GM23338 (cell line): ENCODE measurements around the gene RASIP1. TPM values are rescaled to one million over a fixed set of nuclear protein-coding genes. Genes with fewer than 3 reads are reported as not detected.

Experiments
- ATAC-seq: fragments of 200-7000 bp; cut with Tn5 transposase; 3 replicates; pipeline ENCODE4 v1.9.1; 2020
- DNase-seq: peaks from one replicate; pipeline ENCODE4 v3.0.0-alpha.2; 2015; ENCODE audit warnings: low spot score
- H2AFZ ChIP-seq: fragments of 200-600 bp; sonication (generic); 2 replicates; pipeline ENCODE4 v1.8.0; 2016; ENCODE audit warnings: antibody characterized with exemption, mild to moderate bottlenecking, moderate library complexity
- H3F3A ChIP-seq: fragments of 200-600 bp; sonication (generic); replicated peaks from 2 replicates; pipeline ENCODE4 v1.8.0; 2017; ENCODE audit warnings: antibody characterized with exemption, mixed run types, low read depth
- H3K27ac ChIP-seq: fragments of 200-600 bp; sonication (generic); 2 replicates; pipeline ENCODE4 v1.6.1; 2016; ENCODE audit warnings: low read depth
- H3K27me3 ChIP-seq: fragments of 200-600 bp; sonication (generic); 2 replicates; pipeline ENCODE4 v1.8.0; 2016; ENCODE audit warnings: mild to moderate bottlenecking, mixed run types, moderate library complexity; ENCODE audit not compliant: insufficient read depth
- H3K36me3 ChIP-seq: fragments of 200-600 bp; sonication (generic); 2 replicates; pipeline ENCODE4 v1.8.0; 2016; ENCODE audit warnings: mild to moderate bottlenecking; ENCODE audit not compliant: insufficient read depth
- H3K4me1 ChIP-seq: fragments of 200-600 bp; sonication (generic); 2 replicates; pipeline ENCODE4 v1.8.0; 2016; ENCODE audit warnings: mild to moderate bottlenecking, moderate library complexity; ENCODE audit not compliant: insufficient read depth
- H3K4me2 ChIP-seq: fragments of 200-600 bp; sonication (generic); 2 replicates; pipeline ENCODE4 v1.7.1; 2017; ENCODE audit warnings: mixed run types
- H3K4me3 ChIP-seq: fragments of 200-600 bp; sonication (generic); 2 replicates; pipeline ENCODE4 v1.6.1; 2016; ENCODE audit warnings: mixed run types
- H3K79me2 ChIP-seq: fragments of 200-600 bp; sonication (generic); replicated peaks from 2 replicates; pipeline ENCODE4 v1.8.0; 2017; ENCODE audit warnings: mild to moderate bottlenecking; ENCODE audit not compliant: insufficient read depth
- H3K9me2 ChIP-seq: fragments of 200-600 bp; sonication (generic); 2 replicates; pipeline ENCODE4 v1.8.0; 2017; ENCODE audit not compliant: insufficient read depth
- H4K20me1 ChIP-seq: fragments of 200-600 bp; sonication (generic); replicated peaks from 2 replicates; pipeline ENCODE4 v1.8.0; 2017; ENCODE audit warnings: mild to moderate bottlenecking; ENCODE audit not compliant: insufficient read depth
- H3K27ac Mint-ChIP-seq: 2 replicates; pipeline ENCODE4 v1.8.0; 2020; ENCODE audit warnings: inconsistent platforms, mild to moderate bottlenecking, moderate library complexity, mixed read lengths
- H3K27me3 Mint-ChIP-seq: 3 replicates; pipeline ENCODE4 v1.8.0; 2022; ENCODE audit warnings: low read depth, mild to moderate bottlenecking, moderate library complexity, mixed read lengths, inconsistent platforms; ENCODE audit not compliant: insufficient read depth, poor library complexity
- H3K36me3 Mint-ChIP-seq: 3 replicates; pipeline ENCODE4 v1.8.0; 2021; ENCODE audit warnings: low read depth, mild to moderate bottlenecking, inconsistent platforms, moderate library complexity, mixed read lengths
- H3K4me1 Mint-ChIP-seq: 3 replicates; pipeline ENCODE4 v1.8.0; 2020; ENCODE audit warnings: mild to moderate bottlenecking, inconsistent platforms, mixed read lengths
- H3K4me3 Mint-ChIP-seq: 3 replicates; pipeline ENCODE4 v1.8.0; 2021; ENCODE audit warnings: moderate library complexity, mild to moderate bottlenecking, inconsistent platforms, mixed read lengths
- H3K9me3 Mint-ChIP-seq: 3 replicates; pipeline ENCODE4 v1.8.0; 2020; ENCODE audit warnings: moderate library complexity, mild to moderate bottlenecking, inconsistent platforms, mixed read lengths
- CREB1 ChIP-seq: fragments of 250-450 bp; sonication (Bioruptor Pico); IDR thresholded peaks from 2 replicates; pipeline ENCODE4 v1.5.0; 2020; ENCODE audit warnings: low read depth, mild to moderate bottlenecking, moderate library complexity
- NANOG ChIP-seq: IDR thresholded peaks from 2 replicates; pipeline ENCODE4 v1.6.1; 2016; ENCODE audit warnings: antibody characterized with exemption, borderline replicate concordance
- POLR2AphosphoS5 ChIP-seq: IDR thresholded peaks from 2 replicates; pipeline ENCODE4 v1.6.1; 2016; ENCODE audit warnings: antibody characterized with exemption, low read depth
- STAT1 ChIP-seq: IDR thresholded peaks from one replicate; pipeline ENCODE4 v1.6.1; 2016; ENCODE audit warnings: antibody characterized with exemption; ENCODE audit not compliant: unreplicated experiment
- ZNF114 ChIP-seq: fragments of 250-450 bp; sonication (Bioruptor Pico); IDR thresholded peaks from 2 replicates; pipeline ENCODE4 v1.5.0; 2020; ENCODE audit warnings: mild to moderate bottlenecking, moderate library complexity
- ZNF331 ChIP-seq: fragments of 250-450 bp; sonication (Bioruptor Pico); IDR thresholded peaks from 2 replicates; pipeline ENCODE4 v1.5.0; 2020; ENCODE audit warnings: low read depth, mild to moderate bottlenecking, moderate library complexity
- polyA plus RNA-seq: library from polyadenylated mRNA; unstranded; fragments of >200 nt; fragmentation: Nextera tagmentation; extraction: Ambion mirVana; gene quantifications from 2 replicates; pipeline ENCODE4 v1.2.1, GENCODE V29; 2016
- total RNA-seq: library from RNA; depleted of rRNA; stranded (reverse); fragments of >200 nt; shearing (Covaris generic); gene quantifications from 2 replicates; pipeline ENCODE4 v1.2.3, GENCODE V29; 2014
- TF ChIP-seq, protein P1 (sequence below): fragments of 250-450 bp; sonication (Bioruptor Pico); IDR thresholded peaks from 2 replicates; pipeline ENCODE4 v1.5.0; 2020; ENCODE audit warnings: mild to moderate bottlenecking, moderate library complexity
- TF ChIP-seq, protein P2 (sequence below): IDR thresholded peaks from 2 replicates; pipeline ENCODE4 v1.6.1; 2016; ENCODE audit warnings: antibody characterized with exemption

The RASIP1 gene
- total and polyA plus RNA-seq, 2 experiments from 2014 or later: 9.2 to 14.8 TPM

DNA sequence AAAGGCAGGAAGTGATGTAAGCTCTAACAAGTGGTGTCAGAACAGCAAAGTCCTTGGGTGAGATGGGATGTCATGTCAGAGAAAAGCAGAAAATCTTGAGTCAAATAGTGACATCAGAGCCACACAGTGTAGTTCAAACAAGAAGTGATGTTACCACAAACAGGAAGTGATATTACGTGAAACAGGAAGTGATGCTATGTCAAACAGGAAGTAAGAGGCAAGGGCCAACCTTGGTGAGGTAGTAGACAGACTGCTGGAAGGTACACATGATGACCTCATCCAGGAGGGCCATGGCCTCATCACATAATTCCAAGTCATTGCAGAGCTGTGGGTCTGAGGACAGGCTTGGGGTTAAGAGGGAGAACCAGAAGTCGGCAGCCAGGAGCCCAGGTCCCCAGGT, 13.9 kb downstream of the RASIP1 start (continued):
- TF ChIP-seq, protein P1, sequence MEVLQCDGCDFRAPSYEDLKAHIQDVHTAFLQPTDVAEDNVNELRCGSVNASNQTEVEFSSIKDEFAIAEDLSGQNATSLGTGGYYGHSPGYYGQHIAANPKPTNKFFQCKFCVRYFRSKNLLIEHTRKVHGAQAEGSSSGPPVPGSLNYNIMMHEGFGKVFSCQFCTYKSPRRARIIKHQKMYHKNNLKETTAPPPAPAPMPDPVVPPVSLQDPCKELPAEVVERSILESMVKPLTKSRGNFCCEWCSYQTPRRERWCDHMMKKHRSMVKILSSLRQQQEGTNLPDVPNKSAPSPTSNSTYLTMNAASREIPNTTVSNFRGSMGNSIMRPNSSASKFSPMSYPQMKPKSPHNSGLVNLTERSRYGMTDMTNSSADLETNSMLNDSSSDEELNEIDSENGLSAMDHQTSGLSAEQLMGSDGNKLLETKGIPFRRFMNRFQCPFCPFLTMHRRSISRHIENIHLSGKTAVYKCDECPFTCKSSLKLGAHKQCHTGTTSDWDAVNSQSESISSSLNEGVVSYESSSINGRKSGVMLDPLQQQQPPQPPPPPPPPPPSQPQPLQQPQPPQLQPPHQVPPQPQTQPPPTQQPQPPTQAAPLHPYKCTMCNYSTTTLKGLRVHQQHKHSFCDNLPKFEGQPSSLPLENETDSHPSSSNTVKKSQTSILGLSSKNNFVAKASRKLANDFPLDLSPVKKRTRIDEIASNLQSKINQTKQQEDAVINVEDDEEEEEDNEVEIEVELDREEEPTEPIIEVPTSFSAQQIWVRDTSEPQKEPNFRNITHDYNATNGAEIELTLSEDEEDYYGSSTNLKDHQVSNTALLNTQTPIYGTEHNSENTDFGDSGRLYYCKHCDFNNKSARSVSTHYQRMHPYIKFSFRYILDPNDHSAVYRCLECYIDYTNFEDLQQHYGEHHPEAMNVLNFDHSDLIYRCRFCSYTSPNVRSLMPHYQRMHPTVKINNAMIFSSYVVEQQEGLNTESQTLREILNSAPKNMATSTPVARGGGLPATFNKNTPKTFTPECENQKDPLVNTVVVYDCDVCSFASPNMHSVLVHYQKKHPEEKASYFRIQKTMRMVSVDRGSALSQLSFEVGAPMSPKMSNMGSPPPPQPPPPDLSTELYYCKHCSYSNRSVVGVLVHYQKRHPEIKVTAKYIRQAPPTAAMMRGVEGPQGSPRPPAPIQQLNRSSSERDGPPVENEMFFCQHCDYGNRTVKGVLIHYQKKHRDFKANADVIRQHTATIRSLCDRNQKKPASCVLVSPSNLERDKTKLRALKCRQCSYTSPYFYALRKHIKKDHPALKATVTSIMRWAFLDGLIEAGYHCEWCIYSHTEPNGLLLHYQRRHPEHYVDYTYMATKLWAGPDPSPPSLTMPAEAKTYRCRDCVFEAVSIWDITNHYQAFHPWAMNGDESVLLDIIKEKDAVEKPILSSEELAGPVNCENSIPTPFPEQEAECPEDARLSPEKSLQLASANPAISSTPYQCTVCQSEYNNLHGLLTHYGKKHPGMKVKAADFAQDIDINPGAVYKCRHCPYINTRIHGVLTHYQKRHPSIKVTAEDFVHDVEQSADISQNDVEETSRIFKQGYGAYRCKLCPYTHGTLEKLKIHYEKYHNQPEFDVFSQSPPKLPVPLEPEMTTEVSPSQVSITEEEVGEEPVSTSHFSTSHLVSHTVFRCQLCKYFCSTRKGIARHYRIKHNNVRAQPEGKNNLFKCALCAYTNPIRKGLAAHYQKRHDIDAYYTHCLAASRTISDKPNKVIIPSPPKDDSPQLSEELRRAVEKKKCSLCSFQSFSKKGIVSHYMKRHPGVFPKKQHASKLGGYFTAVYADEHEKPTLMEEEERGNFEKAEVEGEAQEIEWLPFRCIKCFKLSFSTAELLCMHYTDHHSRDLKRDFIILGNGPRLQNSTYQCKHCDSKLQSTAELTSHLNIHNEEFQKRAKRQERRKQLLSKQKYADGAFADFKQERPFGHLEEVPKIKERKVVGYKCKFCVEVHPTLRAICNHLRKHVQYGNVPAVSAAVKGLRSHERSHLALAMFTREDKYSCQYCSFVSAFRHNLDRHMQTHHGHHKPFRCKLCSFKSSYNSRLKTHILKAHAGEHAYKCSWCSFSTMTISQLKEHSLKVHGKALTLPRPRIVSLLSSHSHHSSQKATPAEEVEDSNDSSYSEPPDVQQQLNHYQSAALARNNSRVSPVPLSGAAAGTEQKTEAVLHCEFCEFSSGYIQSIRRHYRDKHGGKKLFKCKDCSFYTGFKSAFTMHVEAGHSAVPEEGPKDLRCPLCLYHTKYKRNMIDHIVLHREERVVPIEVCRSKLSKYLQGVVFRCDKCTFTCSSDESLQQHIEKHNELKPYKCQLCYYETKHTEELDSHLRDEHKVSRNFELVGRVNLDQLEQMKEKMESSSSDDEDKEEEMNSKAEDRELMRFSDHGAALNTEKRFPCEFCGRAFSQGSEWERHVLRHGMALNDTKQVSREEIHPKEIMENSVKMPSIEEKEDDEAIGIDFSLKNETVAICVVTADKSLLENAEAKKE (CRISPR knock-in tag): no peak
- TF ChIP-seq ZNF114 (no peak), POLR2AphosphoS5 (no peak), NANOG (no peak), ZNF331 (CRISPR knock-in tag) (no peak), STAT1 (no peak), CREB1 (CRISPR knock-in tag) (no peak; the same call in 1 of the 2 replicates)

DNA sequence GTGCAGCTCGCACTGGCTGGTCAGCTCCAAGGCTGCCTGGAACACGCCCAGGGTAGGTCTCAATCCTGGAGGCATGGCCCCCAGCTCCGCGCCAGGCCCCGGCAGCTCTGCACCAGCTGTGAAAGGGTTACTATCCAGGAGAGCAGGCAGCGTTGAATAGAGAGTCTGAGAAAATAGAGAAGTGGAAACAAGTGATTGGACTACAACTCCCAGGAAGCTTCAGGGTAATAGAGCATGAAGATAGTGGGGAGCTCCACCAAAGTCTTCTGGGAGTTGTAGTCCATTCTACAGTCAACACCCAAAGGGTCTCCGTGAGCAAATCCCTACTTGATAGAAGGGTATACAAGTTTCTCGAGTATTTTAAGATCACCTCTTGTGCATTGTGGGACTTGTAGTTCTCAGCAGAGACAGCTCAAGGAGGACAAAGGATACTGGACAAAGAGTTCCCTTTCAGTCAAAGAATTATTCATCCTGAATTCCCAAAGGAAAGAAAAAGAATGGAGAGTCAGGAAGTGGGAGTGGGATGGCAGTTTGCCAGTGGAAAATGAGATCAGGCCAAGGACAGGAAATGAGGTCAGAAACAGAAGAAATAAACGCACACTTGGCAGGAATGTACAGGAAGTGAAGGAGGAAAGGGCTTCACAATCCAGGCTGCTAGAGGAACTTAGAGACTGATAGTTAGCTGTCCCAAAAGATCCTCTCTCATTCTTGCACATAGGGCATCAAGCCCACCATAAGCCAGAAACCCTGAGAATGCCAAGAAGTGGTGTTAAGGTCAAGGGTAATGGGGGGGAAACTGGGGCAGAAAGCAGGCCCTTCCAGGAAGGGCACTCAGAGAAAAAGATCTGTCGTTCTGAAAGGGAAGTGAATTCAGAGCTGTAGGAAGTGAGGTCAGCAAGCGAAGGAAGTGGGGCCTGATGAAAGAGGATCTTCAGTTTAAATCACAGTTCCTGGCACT, 15.3 kb downstream of the RASIP1 start:
- H3K4me3 Mint-ChIP-seq: no peak overlapping the region; the same call in 2 of the 3 replicates
- no peaks in the 10 kb centered on the region for H3K9me2 ChIP-seq
- ATAC-seq (peak; percentile 39), DNase-seq (peak; percentile 92)
- TF ChIP-seq, protein P2, sequence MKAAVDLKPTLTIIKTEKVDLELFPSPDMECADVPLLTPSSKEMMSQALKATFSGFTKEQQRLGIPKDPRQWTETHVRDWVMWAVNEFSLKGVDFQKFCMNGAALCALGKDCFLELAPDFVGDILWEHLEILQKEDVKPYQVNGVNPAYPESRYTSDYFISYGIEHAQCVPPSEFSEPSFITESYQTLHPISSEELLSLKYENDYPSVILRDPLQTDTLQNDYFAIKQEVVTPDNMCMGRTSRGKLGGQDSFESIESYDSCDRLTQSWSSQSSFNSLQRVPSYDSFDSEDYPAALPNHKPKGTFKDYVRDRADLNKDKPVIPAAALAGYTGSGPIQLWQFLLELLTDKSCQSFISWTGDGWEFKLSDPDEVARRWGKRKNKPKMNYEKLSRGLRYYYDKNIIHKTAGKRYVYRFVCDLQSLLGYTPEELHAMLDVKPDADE: peak; percentile 96
- no peak for TF ChIP-seq CREB1 (CRISPR knock-in tag)
- H3K9me3 Mint-ChIP-seq: no peaks in the 10 kb centered on the region
- H3K27me3 Mint-ChIP-seq: peaks cover 19% of the 10 kb centered on the region
- 0 out of 2 replicates have a peak, but pooled peaks cover 6% of the 10 kb centered on the region for H3F3A ChIP-seq
- H3K4me1 ChIP-seq: peaks cover 7% of the 10 kb centered on the region; the same call in 1 of the 2 replicates
- H2AFZ ChIP-seq: no peak overlapping the region
- peaks cover 10% of the 10 kb centered on the region; the same call in 1 of the 2 replicates for H3K27me3 ChIP-seq
- peaks cover 11% of the 10 kb centered on the region for H3K4me1 Mint-ChIP-seq
- H3K4me3 ChIP-seq: no peak overlapping the region
- H3K36me3 Mint-ChIP-seq: peaks cover 5% of the 10 kb centered on the region; the same call in 2 of the 3 replicates
- no peak overlapping the region for H3K27ac ChIP-seq
- no peaks in the 10 kb centered on the region for H3K36me3 ChIP-seq
- no peaks in the 10 kb centered on the region for H3K79me2 ChIP-seq
- no peak overlapping the region for H3K4me2 ChIP-seq
- H3K27ac Mint-ChIP-seq: peak overlapping the region; percentile 67
- no peaks in the 10 kb centered on the region; the same call in 1 of the 2 replicates for H4K20me1 ChIP-seq
